Measurements from ENCODE around the gene SIL1. TPM values are rescaled to one million over a fixed set of nuclear protein-coding genes. Genes with fewer than 3 reads are reported as not detected.

The SIL1 gene
- total RNA-seq, result 29.2 and 32.3 TPM in 2 replicates

DNA sequence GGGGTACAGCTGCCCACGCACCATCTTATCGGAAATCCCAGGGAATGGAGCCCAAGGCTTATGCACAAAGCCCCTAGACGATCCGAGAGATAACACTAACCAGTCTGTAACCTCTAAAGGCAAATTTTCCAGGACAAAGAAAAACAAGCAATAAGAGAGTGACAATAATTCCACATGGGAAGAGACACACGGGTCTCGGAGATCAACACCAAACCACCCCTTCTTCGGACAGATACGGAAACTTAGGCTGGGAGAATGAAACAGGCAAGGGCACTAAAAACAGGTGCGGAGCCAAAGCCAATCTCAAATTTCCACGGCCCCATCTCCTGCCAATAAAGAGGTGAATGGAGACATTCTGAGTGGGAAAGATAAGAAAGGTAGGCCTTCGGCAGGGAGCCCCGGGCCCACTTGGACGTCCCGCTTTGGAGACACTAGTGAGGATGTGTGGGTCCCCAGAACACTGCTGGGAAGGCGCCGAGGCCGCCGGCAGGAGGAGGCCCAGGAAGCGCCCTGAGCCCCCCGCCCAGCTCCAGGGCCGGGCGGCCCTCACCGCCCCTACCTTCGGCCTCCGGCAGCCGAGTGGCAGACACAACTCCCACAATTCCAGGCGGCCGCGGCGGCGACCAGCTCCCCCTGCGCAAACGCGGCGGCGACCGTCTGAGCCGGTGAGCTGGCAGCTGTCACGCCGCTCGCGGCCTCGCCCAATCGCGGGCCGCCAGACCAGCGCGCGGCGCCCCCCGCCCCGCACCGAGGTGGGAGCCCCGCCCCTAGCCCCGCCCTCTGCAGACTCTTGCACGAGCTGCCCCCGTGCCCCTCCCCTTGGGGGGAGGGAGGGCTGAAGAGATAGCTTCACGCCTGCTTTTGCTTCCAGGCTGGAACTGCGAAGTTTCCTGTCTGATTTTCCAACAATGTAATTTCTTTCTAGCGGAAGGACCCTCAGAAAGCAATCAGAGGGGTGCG lies at the start of gene SIL1:
TSS of gene SIL1 (minus strand) at position 659 of the 960 bp plus-strand sequence. CDS start 70,525 bp downstream, outside the sequence.

Small RNA genes within 50 kb of the gene (small RNA-seq; reads per million reads assigned to genes)
- not detected for gene RNU6-572P

Other genes starting within 250 kb of the SIL1 start
- 208 and 306 TPM in 2 replicates for gene MATR3, start 95.4 kb upstream of the SIL1 start, total RNA-seq
- gene PAIP2, start 143.5 kb upstream of the SIL1 start, total RNA-seq, result 56.7 and 67.0 TPM in 2 replicates
- not detected in 2 replicates for gene SLC23A1, start 184.9 kb upstream of the SIL1 start, total RNA-seq
- gene MZB1, start 191.5 kb upstream of the SIL1 start, total RNA-seq, result 0.19 TPM in 1 of 2 replicates, not detected in the other
- gene PROB1, start 196.7 kb upstream of the SIL1 start, total RNA-seq, result 4.6 and 7.2 TPM in 2 replicates
- gene SPATA24, start 205.7 kb upstream of the SIL1 start, total RNA-seq, result 4.1 and 6.2 TPM in 2 replicates
- gene DNAJC18, start 241.2 kb upstream of the SIL1 start, total RNA-seq, result 8.7 and 13.7 TPM in 2 replicates